ENCODE data around the gene FLAD1. TPM values are rescaled to one million over a fixed set of nuclear protein-coding genes. Genes with fewer than 3 reads are reported as not detected.
A peak's percentile ranks its signal among the peaks of the same experiment; 100 is the strongest.

The FLAD1 gene
- total RNA-seq, 2 donors from 2014 or later, result 32.8 to 43.7 TPM

- intact Hi-C loops (cut with DNase I, micrococcal nuclease), result no loop called here
- no peak for ATAC-seq
- DNase-seq, result peak; percentile 60 to 62
Observed at GRCh38 chr1:154999571-155000410, 16.6 kb downstream of the FLAD1 start.

- no peak for ATAC-seq
- DNase-seq, result peak; percentile 57 to 67
- intact Hi-C loops (cut with DNase I, micrococcal nuclease), result no loop called here
Observed at GRCh38 chr1:155000411-155000725, 17.2 kb downstream of the FLAD1 start.

- intact Hi-C loops (cut with DNase I, micrococcal nuclease), result no loop called here
- peak; percentile 96 to 98 for DNase-seq
- peak; percentile 57 for ATAC-seq
Observed at GRCh38 chr1:155000726-155001424, 17.7 kb downstream of the FLAD1 start.

- intact Hi-C loops (cut with DNase I, micrococcal nuclease), result no loop called here
- DNase-seq (no peak), ATAC-seq (no peak)
Observed at GRCh38 chr1:155001425-155001674, 18.2 kb downstream of the FLAD1 start.

- ATAC-seq (peak; percentile 63), DNase-seq (peak; percentile 100)
- intact Hi-C loops (cut with DNase I, micrococcal nuclease), result no loop called here
Observed at GRCh38 chr1:155001675-155002463, 18.7 kb downstream of the FLAD1 start.

GRCh38 chr1:155002464-155003226, 19.5 kb downstream of the FLAD1 start, which contains the start of gene ZBTB7B:
Gene ZBTB7B (plus strand): TSS chr1:155002802. CDS start chr1:155014661, 11,859 bp downstream.
- peak; percentile 63 to 75 for DNase-seq
- ATAC-seq, result peak; percentile 9
- intact Hi-C loops (cut with DNase I, micrococcal nuclease), result no loop called here

GRCh38 chr1:155003227-155003765, 20.2 kb downstream of the FLAD1 start:
- peak in 1 of 2 donors; percentile 59 for DNase-seq

GRCh38 chr1:155003766-155004351, 20.7 kb downstream of the FLAD1 start:
- ATAC-seq, result peak; percentile 0
- peak; percentile 76 to 88 for DNase-seq
- intact Hi-C loops (cut with DNase I, micrococcal nuclease), result no loop called here

More at GRCh38 chr1:155003227-155003765, 20.2 kb downstream of the FLAD1 start:
- ATAC-seq, result no peak
- intact Hi-C loops (cut with DNase I, micrococcal nuclease), result no loop called here

- ATAC-seq, result no peak
- peak; percentile 34 to 48 for DNase-seq
- intact Hi-C loops (cut with DNase I, micrococcal nuclease), result no loop called here
Observed at GRCh38 chr1:155004352-155005075, 21.4 kb downstream of the FLAD1 start.

GRCh38 chr1:155005076-155006011, 22.2 kb downstream of the FLAD1 start:
- peak; percentile 20 for ATAC-seq
- peak; percentile 88 to 90 for DNase-seq
- intact Hi-C loops (cut with DNase I, micrococcal nuclease), result no loop called here

GRCh38 chr1:155006601-155007101, 23.5 kb downstream of the FLAD1 start:
- intact Hi-C loops (cut with DNase I, micrococcal nuclease), result no loop called here
- DNase-seq, result peak; percentile 22 to 47
- ATAC-seq, result no peak

GRCh38 chr1:155007251-155007828, 24.2 kb downstream of the FLAD1 start:
- ATAC-seq, result peak; percentile 56
- DNase-seq, result peak; percentile 81 to 94
- intact Hi-C loops (cut with DNase I, micrococcal nuclease), result no loop called here

GRCh38 chr1:155008015-155008941, 25.1 kb downstream of the FLAD1 start:
- peak; percentile 63 to 81 for DNase-seq
- peak; percentile 39 for ATAC-seq
- intact Hi-C loops (cut with DNase I, micrococcal nuclease), result no loop called here

GRCh38 chr1:155009221-155009711, 26.1 kb downstream of the FLAD1 start:
- DNase-seq (no peak), ATAC-seq (no peak)
- intact Hi-C loops (cut with DNase I, micrococcal nuclease), result no loop called here

GRCh38 chr1:155009742-155010141, 26.6 kb downstream of the FLAD1 start:
- ATAC-seq, result no peak
- no peak for DNase-seq
- intact Hi-C loops (cut with DNase I, micrococcal nuclease), result loop anchor here in 1 of 2 donors (10.0 kb wide), 1 partner anchor 45 kb away; the partner anchor contains the start of gene PYGO2

Data from left colon (tissue), 2 donors.